Pancreas (tissue), 10 donors: ENCODE results near the gene THSD7B. TPM values are rescaled to one million over a fixed set of nuclear protein-coding genes. Genes with fewer than 3 reads are reported as not detected.

ENCODE experiments used
- ATAC-seq, 4 donors: fragments of 200-7000 bp; cut with Tn5 transposase; one replicate each; pipeline versions ENCODE4 v1.8.0 to v1.9.1; 2020; ENCODE audit warnings: mild to moderate bottlenecking in 4 of 4, moderate library complexity in 4 of 4
- DNase-seq, 6 donors: peaks; one replicate each; pipeline ENCODE4 v3.0.0-alpha.2; 2020
- FAIRE-seq: peaks from 2 replicates; lab custom pipeline; 2012; peaks lifted over from hg19 to GRCh38; lab: Jason Lieb, UNC
- H3K27ac ChIP-seq, 4 donors: fragments of 200-600 bp; sonication (generic); 1 replicate in 3 of 4; 2 replicates in 1 of 4; pipeline versions ENCODE4 v1.5.0 to v1.8.0; 2020
- H3K27me3 ChIP-seq, 4 donors: fragments of 200-600 bp; one replicate each; pipeline ENCODE4 v1.8.0; 2021
- H3K36me3 ChIP-seq, 3 donors: fragments of 200-600 bp; sonication (generic) in 1 of 3; one replicate each; pipeline versions ENCODE4 v1.5.0 to v1.8.0; 2020 to 2021
- H3K4me1 ChIP-seq, 3 donors: fragments of 200-600 bp; one replicate each; pipeline ENCODE4 v1.8.0; 2021
- H3K4me3 ChIP-seq, 4 donors: fragments of 200-600 bp; sonication (generic) in 2 of 4; one replicate each; pipeline versions ENCODE4 v1.5.0 to v1.8.0; 2020 to 2021
- H3K9me3 ChIP-seq, 4 donors: fragments of 200-600 bp; one replicate each; pipeline ENCODE4 v1.8.0; 2021
- WGBS, 2 donors: extraction: QIAGEN DNeasy Blood & Tissue Kit; methylation state at CpG; one replicate each; pipeline ENCODE4 v1.1.7; 2013; 5-methylcytosine and 5-hydroxymethylcytosine counted together
- intact Hi-C, 3 donors: fragments of 100-400 bp; cut with DNase I; formaldehyde crosslinking; loops; one replicate each; pipeline versions ENCODE4 v1.11.1 to v1.14.2; 2022
- polyA plus RNA-seq, 2 donors: library from polyadenylated mRNA; stranded (reverse); fragments of 200-250 nt; gene quantifications; one replicate each; pipeline ENCODE4 v1.2.3, GENCODE V29; 2013
- total RNA-seq, 6 donors: library from RNA; stranded (reverse); fragmentation: NEBNext Ultra II Directional in 4 of 6; extraction: Animal tissue kit (Norgen Biotek cat#: 25700) in 4 of 6; gene quantifications; one replicate each; pipeline versions ENCODE4 v1.2.1 to v1.2.4, GENCODE V29; 2021 to 2023
- TF ChIP-seq, protein P1 (sequence below), 4 donors: fragments of 200-600 bp; sonication (generic) in 3 of 4; IDR thresholded peaks; one replicate each; pipeline versions ENCODE4 v1.5.0 to v1.8.0; 2021; ENCODE audit warnings: antibody characterized with exemption in 4 of 4
- donor health status: healthy with polysubstance abuse.
- donor health status: DM: no; HTN: no; CAD: no; lungs with moderate emphysema.
- donor health status: DM: no; HTN: no; CAD: no.
- donor health status: control.
- donor health status: control.
- donor health status: Bipolar disorder and iron deficiency.
- donor health status: DM: yes; HTN: yes; CAD: no.
- donor health status: DM: no; HTN: no; CAD: no.
- donor health status: DM: no; HTN: no; CAD: no.
- donor health status: DM: yes; HTN: yes; CAD: no.

Gene THSD7B
- total and polyA plus RNA-seq, 8 donors, result 0.02 to 0.18 (median 0.07) TPM; not detected in 4

DNA sequence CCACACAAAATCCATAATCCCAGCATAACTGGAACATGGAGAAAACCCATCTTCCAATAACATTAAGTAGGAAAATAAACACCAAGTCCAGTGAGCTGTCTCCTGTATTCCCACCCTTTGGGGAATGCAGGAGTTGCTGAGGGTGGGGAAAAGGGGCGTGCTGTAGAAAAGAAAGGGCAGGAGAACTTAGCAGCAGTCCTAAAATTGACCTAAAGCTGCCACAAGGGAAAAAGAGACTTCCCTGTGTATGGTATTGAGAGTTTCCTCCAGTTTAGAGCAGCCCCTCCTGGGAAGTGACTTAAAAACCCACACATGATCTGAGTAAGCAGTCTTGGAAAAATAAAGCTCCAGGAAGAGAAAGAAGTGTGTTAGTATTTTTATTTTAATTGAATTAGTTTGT, 428.8 kb downstream of the THSD7B start:
- TF ChIP-seq, protein P1, sequence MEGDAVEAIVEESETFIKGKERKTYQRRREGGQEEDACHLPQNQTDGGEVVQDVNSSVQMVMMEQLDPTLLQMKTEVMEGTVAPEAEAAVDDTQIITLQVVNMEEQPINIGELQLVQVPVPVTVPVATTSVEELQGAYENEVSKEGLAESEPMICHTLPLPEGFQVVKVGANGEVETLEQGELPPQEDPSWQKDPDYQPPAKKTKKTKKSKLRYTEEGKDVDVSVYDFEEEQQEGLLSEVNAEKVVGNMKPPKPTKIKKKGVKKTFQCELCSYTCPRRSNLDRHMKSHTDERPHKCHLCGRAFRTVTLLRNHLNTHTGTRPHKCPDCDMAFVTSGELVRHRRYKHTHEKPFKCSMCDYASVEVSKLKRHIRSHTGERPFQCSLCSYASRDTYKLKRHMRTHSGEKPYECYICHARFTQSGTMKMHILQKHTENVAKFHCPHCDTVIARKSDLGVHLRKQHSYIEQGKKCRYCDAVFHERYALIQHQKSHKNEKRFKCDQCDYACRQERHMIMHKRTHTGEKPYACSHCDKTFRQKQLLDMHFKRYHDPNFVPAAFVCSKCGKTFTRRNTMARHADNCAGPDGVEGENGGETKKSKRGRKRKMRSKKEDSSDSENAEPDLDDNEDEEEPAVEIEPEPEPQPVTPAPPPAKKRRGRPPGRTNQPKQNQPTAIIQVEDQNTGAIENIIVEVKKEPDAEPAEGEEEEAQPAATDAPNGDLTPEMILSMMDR (IDR thresholded peaks at IDR 0.05), result no peak
- no peaks in the 10 kb centered on the region for H3K9me3 ChIP-seq
- FAIRE-seq (no peak), ATAC-seq (no peak), DNase-seq (no peak)
- WGBS, 2 donors, result 17 to 30% methylated on average over 1 of the region's 1 CpG
- peaks cover 0 to 4% (median 0%) of the 10 kb centered on the region in 4 donors for H3K27me3 ChIP-seq
- intact Hi-C loops, result no loop called here
- H3K4me1 ChIP-seq, result no peaks in the 10 kb centered on the region
- no peak overlapping the region for H3K4me3 ChIP-seq
- no peaks in the 10 kb centered on the region for H3K36me3 ChIP-seq
- no peak overlapping the region for H3K27ac ChIP-seq

DNA sequence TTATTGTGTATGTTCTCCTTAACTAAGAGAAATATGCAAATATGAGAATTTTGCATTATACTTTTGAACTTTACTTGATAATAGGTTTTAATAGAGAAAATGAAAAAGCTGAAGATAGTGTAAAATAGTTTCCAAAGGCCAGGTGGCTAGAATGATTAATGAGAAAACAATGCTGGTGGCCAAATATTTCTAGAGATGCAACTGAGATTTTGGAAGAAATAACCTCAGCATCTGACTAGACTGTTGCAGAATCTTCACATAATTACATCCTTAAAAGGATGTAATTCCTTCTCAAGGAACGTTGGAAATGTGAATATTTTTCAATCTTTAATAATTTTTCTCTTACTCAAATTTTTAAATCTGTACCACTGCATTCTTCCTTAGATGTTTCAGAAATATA, 434.4 kb downstream of the THSD7B start:
- Histone ChIP-seq H3K36me3 (no peaks in the 10 kb centered on the region), H3K27me3 (no peaks in the 10 kb centered on the region), H3K9me3 (no peaks in the 10 kb centered on the region), H3K27ac (no peak overlapping the region), H3K4me3 (no peak overlapping the region), H3K4me1 (no peaks in the 10 kb centered on the region)
- FAIRE-seq, result no peak
- 21 to 68% methylated on average over 1 of the region's 1 CpG for WGBS, 2 donors
- ATAC-seq, result no peak
- DNase-seq, result no peak
- intact Hi-C loops, result no loop called here
- TF ChIP-seq, protein P1 (IDR thresholded peaks at IDR 0.05), result no peak

DNA sequence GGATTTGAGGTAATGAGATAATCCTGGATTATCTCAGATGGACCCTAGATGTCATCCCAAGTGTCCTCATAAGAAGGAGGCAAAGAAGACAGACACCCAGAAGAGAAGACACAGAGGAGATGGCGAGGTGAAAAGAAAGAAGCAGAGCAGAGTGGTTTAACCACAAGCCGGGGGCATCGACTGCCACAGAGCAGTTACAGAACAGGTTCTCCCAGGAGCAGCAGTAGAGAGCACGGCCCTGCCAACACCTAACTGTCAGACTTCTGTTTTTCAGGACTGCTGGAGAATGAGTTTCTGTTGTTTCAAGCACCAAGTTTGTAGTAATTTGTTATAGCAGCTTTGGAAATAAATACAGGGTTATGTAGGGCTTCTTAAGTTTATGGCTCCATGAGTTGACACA, 437.0 kb downstream of the THSD7B start:
- Histone ChIP-seq H3K4me3 (no peak overlapping the region), H3K27me3 (no peaks in the 10 kb centered on the region), H3K27ac (no peak overlapping the region), H3K9me3 (no peaks in the 10 kb centered on the region), H3K36me3 (no peaks in the 10 kb centered on the region), H3K4me1 (no peaks in the 10 kb centered on the region)
- DNase-seq, result no peak
- intact Hi-C loops, result no loop called here
- ATAC-seq, result no peak
- no peak for FAIRE-seq
- TF ChIP-seq, protein P1 (IDR thresholded peaks at IDR 0.05), result no peak
- 13 to 18% methylated on average over 4 of the region's 4 CpGs for WGBS, 2 donors

DNA sequence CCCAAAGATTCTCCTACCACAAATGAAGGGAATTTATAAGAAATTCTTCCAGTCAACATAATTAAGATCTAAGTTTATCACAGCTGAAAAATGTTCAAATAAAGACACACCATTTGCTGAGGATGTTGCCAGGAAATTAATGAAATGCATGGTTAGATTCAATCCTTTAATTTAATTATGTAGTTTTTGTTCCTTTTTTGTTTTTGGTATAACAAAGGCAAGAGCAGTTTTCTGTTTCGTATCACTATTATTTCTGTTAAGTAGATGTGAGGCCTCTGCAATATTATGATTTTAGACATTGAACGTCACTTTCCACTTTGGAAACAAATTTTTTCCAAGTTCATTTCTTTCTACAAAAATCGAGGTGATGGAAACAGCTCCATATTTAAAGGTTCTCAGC, 440.0 kb downstream of the THSD7B start:
- WGBS, 2 donors, result 44 to 64% methylated on average over 3 of the region's 3 CpGs
- DNase-seq (no peak), ATAC-seq (no peak), FAIRE-seq (no peak)
- intact Hi-C loops, result no loop called here
- H3K36me3 ChIP-seq, result no peaks in the 10 kb centered on the region
- H3K9me3 ChIP-seq, result no peaks in the 10 kb centered on the region
- H3K27me3 ChIP-seq, result no peaks in the 10 kb centered on the region
- H3K27ac ChIP-seq, result no peak overlapping the region
- no peaks in the 10 kb centered on the region for H3K4me1 ChIP-seq
- no peak overlapping the region for H3K4me3 ChIP-seq
- TF ChIP-seq, protein P1 (IDR thresholded peaks at IDR 0.05), result no peak

DNA sequence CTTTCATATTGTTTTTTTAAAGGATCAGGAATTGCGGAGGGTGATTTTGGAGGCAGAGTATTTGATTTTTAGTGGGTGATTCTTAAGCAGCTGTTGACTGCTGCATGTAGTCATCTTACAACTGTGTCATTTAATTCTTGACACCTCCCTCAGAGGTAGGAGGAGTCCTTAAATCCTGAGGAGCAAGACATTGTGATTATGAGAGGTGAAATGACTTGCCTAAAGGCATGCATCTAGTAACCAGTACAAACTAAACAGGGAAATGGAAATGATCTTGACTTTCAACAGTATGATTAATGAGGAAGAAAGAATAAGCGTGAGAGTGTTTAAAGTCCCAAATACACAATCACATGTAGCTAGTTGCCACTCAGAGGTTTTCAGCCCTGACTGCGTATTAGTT, 440.7 kb downstream of the THSD7B start:
- no peaks in the 10 kb centered on the region for H3K4me1 ChIP-seq
- H3K36me3 ChIP-seq, result no peaks in the 10 kb centered on the region
- no peak overlapping the region for H3K27ac ChIP-seq
- ATAC-seq, result no peak
- H3K9me3 ChIP-seq, result no peaks in the 10 kb centered on the region
- WGBS, 2 donors, result 67 to 73% methylated on average over 3 of the region's 3 CpGs
- no peak overlapping the region for H3K4me3 ChIP-seq
- intact Hi-C loops, result no loop called here
- no peak for FAIRE-seq
- no peak for DNase-seq
- TF ChIP-seq, protein P1 (IDR thresholded peaks at IDR 0.05), result no peak
- H3K27me3 ChIP-seq, result no peaks in the 10 kb centered on the region
